SK-N-SH (cell line): ENCODE results near the gene GNAT3. TPM values are rescaled to one million over a fixed set of nuclear protein-coding genes. Genes with fewer than 3 reads are reported as not detected.

Experiments
- CTCF ChIA-PET: fragments of 300-600, 350-600 bp; formaldehyde crosslinking; extraction: SDS; loops from one replicate; lab custom pipeline; 2021; lab: Yijun Ruan, JAX
- POLR2A ChIA-PET: fragments of 350-600 bp; sonication (Branson Sonifier 250); formaldehyde crosslinking; extraction: SDS; loops from one replicate; lab custom pipeline; 2020; ENCODE audit warnings: antibody characterized with exemption, inconsistent platforms; lab: Yijun Ruan, JAX
- DNase-seq: peaks from one replicate; pipeline ENCODE4 v3.0.0; 2012
- H2AFZ ChIP-seq: fragments of 200-600 bp; sonication (generic); 2 replicates; pipeline ENCODE4 v1.8.1; 2016; ENCODE audit warnings: antibody characterized with exemption, mild to moderate bottlenecking, low read depth
- H3F3A ChIP-seq: fragments of 200-600 bp; sonication (generic); replicated peaks from 2 replicates; pipeline ENCODE3; 2016; ENCODE audit warnings: antibody characterized with exemption, mild to moderate bottlenecking; ENCODE audit not compliant: insufficient read depth
- H3K27ac ChIP-seq, 2 experiments: fragments of 200-500 bp in 1 of 2; fragments of 200-600 bp in 1 of 2; sonication (Bioruptor generic) in 1 of 2; sonication (generic), shearing (Covaris generic) in 1 of 2; 2 replicates each; pipeline versions ENCODE4 v1.5.1 to v1.6.1; 2014 to 2016; ENCODE audit warnings: low read depth in 2 of 2, inconsistent platforms in 1 of 2, low read length in 1 of 2, mild to moderate bottlenecking in 1 of 2, mixed read lengths in 1 of 2
- H3K27me3 ChIP-seq: fragments of 200-600 bp; sonication (generic), shearing (Covaris generic); 2 replicates; pipeline ENCODE4 v1.6.1; 2016; ENCODE audit warnings: mixed run types; ENCODE audit not compliant: insufficient read depth
- H3K36me3 ChIP-seq, 2 experiments: fragments of 200-500 bp in 1 of 2; fragments of 200-600 bp in 1 of 2; sonication (Bioruptor generic) in 1 of 2; sonication (generic) in 1 of 2; replicated peaks in 1 of 2; 2 replicates each; pipeline versions ENCODE3 to v1.5.1; 2014 to 2016; ENCODE audit warnings: low read length in 1 of 2, mild to moderate bottlenecking in 1 of 2; ENCODE audit not compliant: insufficient read depth in 2 of 2, control insufficient read depth in 1 of 2
- H3K4me1 ChIP-seq, 2 experiments: fragments of 200-500 bp in 1 of 2; fragments of 200-600 bp in 1 of 2; sonication (Bioruptor generic) in 1 of 2; sonication (generic), shearing (Covaris generic) in 1 of 2; 2 replicates each; pipeline versions ENCODE4 v1.5.1 to v1.6.1; 2014 to 2016; ENCODE audit warnings: low read depth in 1 of 2, low read length in 1 of 2, mixed run types in 1 of 2; ENCODE audit not compliant: insufficient read depth in 2 of 2, control insufficient read depth in 1 of 2
- H3K4me2 ChIP-seq: fragments of 200-600 bp; sonication (generic), shearing (Covaris generic); 2 replicates; pipeline ENCODE4 v1.6.1; 2017; ENCODE audit warnings: mixed run types
- H3K4me3 ChIP-seq, 2 experiments: fragments of 200-500 bp in 1 of 2; fragments of 200-600 bp in 1 of 2; sonication (Bioruptor generic) in 1 of 2; sonication (generic), shearing (Covaris generic) in 1 of 2; 2 replicates each; pipeline versions ENCODE4 v1.5.1 to v1.8.1; 2014 to 2016; ENCODE audit warnings: low read depth in 2 of 2, inconsistent platforms in 1 of 2, low read length in 1 of 2, mild to moderate bottlenecking in 1 of 2, mixed read lengths in 1 of 2, moderate library complexity in 1 of 2
- H3K79me2 ChIP-seq: fragments of 200-600 bp; sonication (generic); 2 replicates; pipeline ENCODE4 v1.8.1; 2017; ENCODE audit warnings: mild to moderate bottlenecking; ENCODE audit not compliant: insufficient read depth
- H3K9ac ChIP-seq: fragments of 200-600 bp; sonication (generic); 2 replicates; pipeline ENCODE4 v1.6.1; 2017; ENCODE audit warnings: mixed run types
- H3K9me2 ChIP-seq: fragments of 200-600 bp; sonication (generic); 2 replicates; pipeline ENCODE4 v1.6.1; 2017; ENCODE audit warnings: mixed run types
- H3K9me3 ChIP-seq: fragments of 200-600 bp; sonication (generic); 2 replicates; pipeline ENCODE4 v1.6.1; 2017; ENCODE audit warnings: mixed run types, mild to moderate bottlenecking, moderate library complexity
- H4K20me1 ChIP-seq: fragments of 200-600 bp; sonication (generic); 2 replicates; pipeline ENCODE4 v1.6.1; 2017; ENCODE audit warnings: mild to moderate bottlenecking, mixed run types; ENCODE audit not compliant: insufficient read depth
- EZH2phosphoT487 ChIP-seq: fragments of 200-600 bp; sonication (generic); IDR thresholded peaks from 2 replicates; pipeline ENCODE4 v1.6.1; 2017; ENCODE audit warnings: low read depth, mixed run types, mild to moderate bottlenecking, antibody characterized with exemption, moderate library complexity, borderline replicate concordance
- POLR2AphosphoS5 ChIP-seq: IDR thresholded peaks from 2 replicates; pipeline ENCODE4 v1.6.1; 2012; ENCODE audit warnings: low read depth, low read length
- RAD21 ChIP-seq: IDR thresholded peaks from 2 replicates; pipeline ENCODE4 v1.6.1; 2012; ENCODE audit warnings: mild to moderate bottlenecking, low read length
- RCOR1 ChIP-seq: fragments of 150-350 bp; IDR thresholded peaks from 2 replicates; pipeline ENCODE4 v1.6.1; 2017; ENCODE audit warnings: antibody characterized with exemption, low read length
- SIN3A ChIP-seq: IDR thresholded peaks from 2 replicates; pipeline ENCODE4 v1.6.1; 2012; ENCODE audit warnings: low read depth, mild to moderate bottlenecking, low read length, moderate library complexity, borderline replicate concordance
- TCF12 ChIP-seq: IDR thresholded peaks from 2 replicates; pipeline ENCODE4 v1.4.0; 2012
- polyA plus RNA-seq, 3 experiments: library from polyadenylated mRNA; depleted of rRNA; stranded (reverse); fragments of >200 nt; gene quantifications; 2 replicates each; pipeline ENCODE4 v1.2.3, GENCODE V29; 2012
- TF ChIP-seq, protein P1 (sequence below): IDR thresholded peaks from 2 replicates; pipeline ENCODE4 v1.4.0; 2012; ENCODE audit warnings: low read depth, borderline replicate concordance
- TF ChIP-seq, protein P2 (sequence below): fragments of 150-350 bp; IDR thresholded peaks from 2 replicates; pipeline ENCODE4 v1.6.1; 2017; ENCODE audit warnings: antibody characterized with exemption, low read length, low read depth, borderline replicate concordance
- TF ChIP-seq, protein P3 (sequence below): IDR thresholded peaks from 2 replicates; pipeline ENCODE4 v1.4.0; 2012; ENCODE audit warnings: low read depth

The GNAT3 gene
- polyA plus RNA-seq, 1 of the 3 experiments (the other 2 are of a cell fraction): not detected

DNA sequence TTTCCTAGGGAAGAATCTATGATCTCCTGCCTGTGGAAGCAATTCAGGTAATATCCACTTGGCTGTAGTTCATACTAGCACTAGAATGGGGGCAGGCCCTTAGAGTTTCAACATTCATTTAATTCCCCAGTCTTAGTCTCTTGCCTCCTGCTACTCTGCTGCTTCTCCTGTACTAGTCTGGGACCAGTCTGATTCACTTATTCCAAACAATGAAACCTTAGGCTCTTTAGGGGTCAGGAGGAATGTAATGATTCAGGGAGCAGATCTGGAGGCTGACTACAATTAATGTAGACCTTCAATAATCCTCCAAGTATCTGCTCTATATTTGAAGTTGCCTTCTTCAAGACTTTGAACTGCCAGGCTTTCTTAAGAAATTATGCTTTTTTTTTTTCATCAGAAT lies 101.8 kb downstream of the GNAT3 start:
- Histone ChIP-seq H3K27me3 (no peaks in the 10 kb centered on the region), H4K20me1 (no peaks in the 10 kb centered on the region), H3K4me1 (peaks cover 4 to 9% of the 10 kb centered on the region in 2 experiments; a peak in 3 of 4 replicates), H3K9ac (no peak overlapping the region), H3K36me3 (no peaks in the 10 kb centered on the region), H3K9me2 (no peaks in the 10 kb centered on the region), H2AFZ (no peak overlapping the region), H3K9me3 (peaks cover 8% of the 10 kb centered on the region; the same call in 1 of the 2 replicates), H3K4me3 (no peak overlapping the region), H3K4me2 (no peak overlapping the region), H3F3A (peaks cover 10% of the 10 kb centered on the region), H3K27ac (no peak overlapping the region), H3K79me2 (no peaks in the 10 kb centered on the region)
- TF ChIP-seq, protein P1, sequence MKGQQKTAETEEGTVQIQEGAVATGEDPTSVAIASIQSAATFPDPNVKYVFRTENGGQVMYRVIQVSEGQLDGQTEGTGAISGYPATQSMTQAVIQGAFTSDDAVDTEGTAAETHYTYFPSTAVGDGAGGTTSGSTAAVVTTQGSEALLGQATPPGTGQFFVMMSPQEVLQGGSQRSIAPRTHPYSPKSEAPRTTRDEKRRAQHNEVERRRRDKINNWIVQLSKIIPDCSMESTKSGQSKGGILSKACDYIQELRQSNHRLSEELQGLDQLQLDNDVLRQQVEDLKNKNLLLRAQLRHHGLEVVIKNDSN: no peak
- TF ChIP-seq SIN3A (no peak), POLR2AphosphoS5 (no peak), TCF12 (no peak), RCOR1 (no peak), EZH2phosphoT487 (no peak), RAD21 (no peak)
- TF ChIP-seq, protein P2, sequence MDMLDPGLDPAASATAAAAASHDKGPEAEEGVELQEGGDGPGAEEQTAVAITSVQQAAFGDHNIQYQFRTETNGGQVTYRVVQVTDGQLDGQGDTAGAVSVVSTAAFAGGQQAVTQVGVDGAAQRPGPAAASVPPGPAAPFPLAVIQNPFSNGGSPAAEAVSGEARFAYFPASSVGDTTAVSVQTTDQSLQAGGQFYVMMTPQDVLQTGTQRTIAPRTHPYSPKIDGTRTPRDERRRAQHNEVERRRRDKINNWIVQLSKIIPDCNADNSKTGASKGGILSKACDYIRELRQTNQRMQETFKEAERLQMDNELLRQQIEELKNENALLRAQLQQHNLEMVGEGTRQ: no peak
- TF ChIP-seq, protein P3, sequence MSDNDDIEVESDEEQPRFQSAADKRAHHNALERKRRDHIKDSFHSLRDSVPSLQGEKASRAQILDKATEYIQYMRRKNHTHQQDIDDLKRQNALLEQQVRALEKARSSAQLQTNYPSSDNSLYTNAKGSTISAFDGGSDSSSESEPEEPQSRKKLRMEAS: no peak
- ChIA-PET POLR2A (no interaction called here), CTCF (interaction anchor here (1.0 to 2.4 kb wide), 2 partner anchors 18 to 216 kb away, joined by 3 to 8 read pairs; no protein-coding TSS in a partner anchor)
- no peak for DNase-seq

Other genes starting within 250 kb of the GNAT3 start
- gene CD36, start 126.6 kb upstream of the GNAT3 start, polyA plus RNA-seq (2012; rRNA removed): 0.10 and 0.16 TPM in 2 replicates